Measurements from ENCODE around the gene ABO.
"Not testable (repeated sequence)": the region's sequence is repeated elsewhere in the genome, so short reads cannot be mapped to it uniquely, and the experiment has no call there.

DNA sequence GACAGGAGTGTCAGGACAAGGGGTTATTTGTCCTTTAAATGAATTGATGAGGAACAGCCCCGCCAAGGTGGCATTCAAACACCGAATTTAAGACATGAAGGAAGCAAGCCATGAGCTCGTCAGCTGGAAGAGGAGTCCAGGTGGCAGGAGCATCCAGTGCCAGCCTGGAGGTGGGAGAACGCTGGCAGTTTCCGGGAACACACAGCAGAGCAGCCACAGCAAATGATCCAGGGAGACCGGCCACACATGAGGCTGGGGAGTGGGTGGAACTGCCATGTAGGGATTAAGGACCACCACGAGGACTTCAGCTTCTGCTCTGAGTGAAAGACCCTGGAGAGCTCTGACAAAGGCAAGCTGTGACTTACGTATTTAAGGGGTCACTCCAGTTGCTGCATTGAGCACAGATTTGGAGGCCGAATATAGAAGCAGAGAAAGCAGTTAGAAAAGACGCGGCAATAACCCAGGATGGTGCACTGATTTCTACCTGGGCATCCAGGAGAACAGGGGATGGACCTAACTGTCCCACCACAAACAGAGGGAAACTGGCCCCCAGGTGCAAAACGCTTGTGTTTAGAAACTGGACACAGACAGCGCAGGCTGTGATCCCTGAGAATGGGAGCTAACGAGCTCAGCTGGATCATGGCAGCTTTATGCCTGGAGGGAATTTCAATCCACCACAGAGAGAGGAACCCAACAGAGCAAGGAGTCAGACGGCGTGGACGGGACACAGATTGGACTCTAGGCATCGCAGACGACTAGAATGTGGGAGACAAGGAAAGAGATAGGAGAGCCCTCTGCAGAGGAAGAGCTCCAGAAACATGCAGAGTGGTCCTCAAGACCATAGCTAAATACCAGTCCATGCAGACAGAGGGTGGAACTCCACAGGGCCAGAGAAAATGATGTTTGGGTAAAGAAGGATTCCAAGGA is 56.7 kb downstream of the ABO start:
- not testable (repeated sequence) for TF ChIP-seq POLR2A (IDR thresholded peaks at IDR 0.05)
- TF ChIP-seq, protein P1, sequence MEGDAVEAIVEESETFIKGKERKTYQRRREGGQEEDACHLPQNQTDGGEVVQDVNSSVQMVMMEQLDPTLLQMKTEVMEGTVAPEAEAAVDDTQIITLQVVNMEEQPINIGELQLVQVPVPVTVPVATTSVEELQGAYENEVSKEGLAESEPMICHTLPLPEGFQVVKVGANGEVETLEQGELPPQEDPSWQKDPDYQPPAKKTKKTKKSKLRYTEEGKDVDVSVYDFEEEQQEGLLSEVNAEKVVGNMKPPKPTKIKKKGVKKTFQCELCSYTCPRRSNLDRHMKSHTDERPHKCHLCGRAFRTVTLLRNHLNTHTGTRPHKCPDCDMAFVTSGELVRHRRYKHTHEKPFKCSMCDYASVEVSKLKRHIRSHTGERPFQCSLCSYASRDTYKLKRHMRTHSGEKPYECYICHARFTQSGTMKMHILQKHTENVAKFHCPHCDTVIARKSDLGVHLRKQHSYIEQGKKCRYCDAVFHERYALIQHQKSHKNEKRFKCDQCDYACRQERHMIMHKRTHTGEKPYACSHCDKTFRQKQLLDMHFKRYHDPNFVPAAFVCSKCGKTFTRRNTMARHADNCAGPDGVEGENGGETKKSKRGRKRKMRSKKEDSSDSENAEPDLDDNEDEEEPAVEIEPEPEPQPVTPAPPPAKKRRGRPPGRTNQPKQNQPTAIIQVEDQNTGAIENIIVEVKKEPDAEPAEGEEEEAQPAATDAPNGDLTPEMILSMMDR (IDR thresholded peaks at IDR 0.05): not testable (repeated sequence)
